GM19240 (cell line): ENCODE results near the gene GPR139.

Experiments used
- DNase-seq: peaks from one replicate; pipeline ENCODE4 v3.0.0; 2011; ENCODE audit warnings: low spot score; ENCODE audit not compliant: insufficient read length

GPR139 gene

DNA sequence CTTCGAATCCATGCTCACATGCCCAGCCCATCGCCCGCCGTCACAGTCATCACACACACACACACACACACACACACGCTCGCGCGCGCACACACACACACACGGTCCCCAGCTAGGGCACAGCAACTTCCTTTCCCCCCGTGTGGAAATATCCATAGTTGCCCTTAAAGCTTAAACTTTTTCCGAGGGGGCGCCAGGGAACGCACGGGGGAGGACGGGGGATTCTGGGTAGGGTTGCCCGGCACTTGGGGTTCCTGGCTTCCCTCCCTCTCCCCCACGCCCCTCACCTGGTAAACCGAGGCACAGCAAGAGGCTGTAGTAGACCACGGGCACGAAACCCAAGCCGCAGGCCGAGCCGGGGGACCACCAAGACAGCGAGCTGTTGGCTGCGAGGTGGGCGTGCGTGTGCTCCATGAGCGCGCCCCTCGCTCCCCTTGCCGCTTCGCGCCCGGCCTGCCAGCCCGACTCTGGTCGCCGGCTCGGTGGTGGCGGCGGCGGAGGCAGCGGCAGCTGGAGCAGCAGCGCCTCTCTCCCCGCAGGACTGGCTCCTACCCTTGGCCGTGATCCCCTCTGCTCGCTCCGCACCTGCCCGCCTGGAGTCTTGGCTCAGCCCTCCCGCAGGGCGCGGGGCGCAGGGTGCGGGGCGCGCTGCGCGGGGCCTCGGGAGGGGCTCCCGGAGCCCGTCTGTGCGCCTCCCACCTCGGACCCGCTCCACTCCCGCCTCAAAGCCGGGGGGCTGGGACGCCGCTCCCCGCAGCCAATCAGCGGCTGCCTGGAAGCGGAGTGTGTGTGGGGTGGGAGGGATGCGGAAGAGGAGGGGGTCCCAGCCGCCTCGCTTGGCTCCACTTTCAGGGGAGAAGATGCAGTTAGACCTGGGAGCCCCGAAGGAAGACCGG lies at the start of gene GPR139:
Gene GPR139, minus strand, starts transcription at position 688 of the 896 bp plus-strand sequence. Its CDS starts 274 bp downstream, at position 414.
- DNase-seq = no peak

DNA sequence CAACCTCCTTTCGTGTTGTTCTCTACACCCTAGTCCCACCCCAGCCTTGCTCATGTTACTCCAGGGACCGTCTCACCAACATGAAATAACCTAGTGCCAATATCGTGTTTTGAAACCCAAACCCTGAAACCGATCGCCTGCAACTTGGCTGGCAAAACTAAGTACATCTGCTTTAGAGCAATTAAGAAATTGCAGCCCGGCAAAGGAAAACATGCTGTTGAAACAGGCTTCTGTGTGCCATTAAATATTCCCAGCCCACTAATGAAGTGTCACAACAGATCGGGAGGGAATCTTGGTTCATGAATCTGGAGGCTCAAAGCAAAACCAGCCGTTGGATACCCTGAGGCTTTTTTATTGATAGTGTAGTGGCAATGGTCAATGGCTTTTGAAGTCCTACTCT lies 48.3 kb upstream of the GPR139 start:
- DNase-seq = no peak

GRCh38 chr16:20114356-20114755 lies 40.7 kb upstream of the GPR139 start:
- DNase-seq = no peak

DNA sequence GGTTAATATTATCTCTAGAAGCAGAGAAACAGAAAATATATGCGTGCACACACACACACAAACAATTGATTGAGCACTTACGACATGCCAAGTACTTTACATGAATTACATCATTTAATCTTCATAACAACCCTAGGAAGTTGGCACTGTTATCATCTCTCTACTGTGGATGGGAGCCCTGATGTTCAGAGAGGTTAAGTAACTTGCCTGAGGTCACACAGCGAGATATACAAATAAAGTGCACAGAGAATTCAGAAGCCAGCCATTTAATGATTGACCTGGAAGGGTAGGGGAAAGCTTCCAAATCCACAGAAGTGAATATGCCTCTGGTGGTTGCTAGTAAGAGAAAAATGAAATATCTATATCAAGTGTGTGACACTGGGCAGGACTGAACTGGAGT lies 37.5 kb upstream of the GPR139 start:
- no peak for DNase-seq

DNA sequence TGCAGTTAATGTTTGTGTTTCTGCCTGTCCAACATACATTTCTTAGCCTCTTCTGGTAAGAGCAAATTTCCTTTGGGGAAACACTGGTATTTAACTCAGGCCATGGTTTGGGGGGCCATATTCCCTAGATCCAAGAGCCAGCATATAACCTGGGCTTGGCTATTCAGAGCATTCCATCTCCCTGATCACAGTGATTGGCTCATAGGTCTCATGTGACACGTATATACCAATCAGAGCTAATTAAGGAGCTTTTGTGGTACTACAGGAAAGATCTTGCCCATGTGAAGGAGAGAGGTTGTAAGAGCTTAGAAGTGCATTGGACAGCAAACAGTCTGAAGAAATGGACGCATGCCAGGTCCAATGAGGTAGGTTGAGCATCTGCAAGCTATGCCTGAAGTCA lies 33.4 kb upstream of the GPR139 start:
- no peak for DNase-seq

DNA sequence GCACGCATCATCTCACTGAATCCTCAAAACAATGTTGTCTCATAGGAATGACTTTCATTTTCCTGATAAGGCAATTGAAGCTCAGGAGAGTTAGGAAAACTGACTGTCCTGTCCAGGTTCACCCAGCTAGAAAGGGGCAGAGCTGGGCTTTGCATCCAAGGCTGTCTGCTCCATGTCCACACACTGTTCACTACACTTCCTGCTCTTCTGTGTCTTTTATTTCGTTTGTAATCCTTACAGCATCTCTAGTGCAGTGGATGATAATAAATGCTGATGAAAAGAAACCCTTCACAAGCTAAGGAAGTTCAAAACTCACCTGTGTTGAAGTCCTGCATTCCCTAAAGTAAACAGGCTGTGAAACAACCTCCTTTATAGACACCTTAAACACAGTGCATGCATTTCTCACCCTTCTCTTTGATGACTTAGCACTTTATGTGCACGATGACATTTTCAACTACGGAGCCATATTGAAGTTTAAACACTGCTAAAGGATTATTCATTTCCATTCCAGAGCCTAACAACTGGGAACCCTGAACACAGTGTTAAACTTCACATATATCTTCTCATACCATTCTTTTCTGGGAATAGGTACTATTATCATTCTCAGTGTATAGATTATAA lies 31.0 kb upstream of the GPR139 start:
- DNase-seq = no peak

GRCh38 chr16:20102521-20102920 lies 28.8 kb upstream of the GPR139 start:
- DNase-seq = no peak

DNA sequence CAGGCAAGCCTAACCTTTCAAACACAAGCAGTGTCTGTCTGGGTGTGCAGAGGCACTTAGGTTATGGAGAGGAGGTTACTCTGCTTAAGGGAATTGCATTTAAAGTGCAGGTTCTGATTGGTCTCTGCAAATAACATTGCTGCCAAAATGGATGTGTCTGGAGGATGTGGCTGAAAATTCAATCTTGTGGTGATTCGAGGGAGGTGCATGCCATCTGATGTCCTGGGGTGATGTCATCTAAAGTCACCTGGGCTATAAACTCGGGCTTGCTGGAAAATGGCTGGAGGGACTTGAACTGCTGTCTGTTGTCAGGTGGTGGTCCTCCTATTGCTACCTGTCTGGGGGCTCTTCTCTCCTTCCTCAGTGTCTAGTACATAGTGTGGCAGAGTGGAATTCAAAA lies 28.3 kb upstream of the GPR139 start:
- DNase-seq = no peak

- no peak for DNase-seq
Observed at GRCh38 chr16:20099375-20099774, 25.7 kb upstream of the GPR139 start.

DNA sequence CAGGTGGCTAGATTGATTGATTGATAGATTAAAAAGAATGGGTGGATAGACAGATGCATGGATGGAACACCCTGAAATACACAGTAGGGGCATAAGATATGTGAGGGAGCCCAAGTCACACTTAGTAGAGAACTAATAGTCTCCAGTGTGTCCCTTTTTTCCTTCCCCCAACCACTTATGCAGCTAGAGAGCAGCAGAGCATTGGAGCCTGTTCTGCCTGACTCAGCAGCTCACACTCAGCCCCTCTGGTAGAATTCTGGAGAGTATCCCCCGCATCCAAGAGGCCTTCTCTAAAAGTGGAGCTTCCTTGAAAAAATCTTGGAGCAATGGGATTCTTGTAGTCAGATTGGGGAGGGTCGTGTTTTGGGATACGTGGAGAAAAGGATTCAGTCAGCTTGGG lies 20.5 kb upstream of the GPR139 start:
- no peak for DNase-seq

DNA sequence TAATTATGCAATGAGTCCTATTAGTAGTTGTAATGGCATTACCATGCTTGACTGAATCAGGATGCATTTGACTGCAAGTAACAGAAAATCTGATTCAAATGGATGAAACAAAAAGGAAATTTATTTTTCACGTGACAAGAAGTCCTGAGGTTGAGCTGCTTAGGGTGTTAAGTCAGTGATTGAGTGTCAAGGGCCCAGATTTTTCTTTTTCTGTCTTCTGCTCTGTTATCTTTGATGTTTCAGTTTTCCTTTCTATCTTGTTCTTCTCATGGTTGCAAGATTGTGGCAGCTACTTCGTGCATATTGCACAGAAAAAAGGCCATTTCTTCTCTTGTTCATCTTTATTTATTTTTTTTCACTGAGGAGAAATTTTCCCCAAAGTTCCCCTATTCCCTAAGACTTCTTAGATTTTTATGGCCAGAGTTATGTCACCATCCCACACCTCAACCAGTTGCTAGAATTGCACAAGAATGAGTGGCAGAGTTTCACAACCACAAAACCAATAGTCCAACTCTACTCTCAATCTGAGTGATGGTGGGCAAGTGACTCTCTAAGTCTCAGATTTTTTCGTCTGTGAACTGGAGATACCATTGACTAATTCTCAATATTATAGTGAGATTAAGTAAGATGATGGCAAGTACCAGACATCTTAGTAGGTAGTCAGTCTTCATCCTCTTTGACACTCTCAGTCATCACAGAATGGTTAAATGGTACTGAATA lies 15.7 kb upstream of the GPR139 start:
- no peak for DNase-seq

- DNase-seq = no peak
Observed at GRCh38 chr16:20084624-20085226, 11.0 kb upstream of the GPR139 start.

GRCh38 chr16:20079106-20079505 lies 5.4 kb upstream of the GPR139 start:
- DNase-seq = no peak

DNA sequence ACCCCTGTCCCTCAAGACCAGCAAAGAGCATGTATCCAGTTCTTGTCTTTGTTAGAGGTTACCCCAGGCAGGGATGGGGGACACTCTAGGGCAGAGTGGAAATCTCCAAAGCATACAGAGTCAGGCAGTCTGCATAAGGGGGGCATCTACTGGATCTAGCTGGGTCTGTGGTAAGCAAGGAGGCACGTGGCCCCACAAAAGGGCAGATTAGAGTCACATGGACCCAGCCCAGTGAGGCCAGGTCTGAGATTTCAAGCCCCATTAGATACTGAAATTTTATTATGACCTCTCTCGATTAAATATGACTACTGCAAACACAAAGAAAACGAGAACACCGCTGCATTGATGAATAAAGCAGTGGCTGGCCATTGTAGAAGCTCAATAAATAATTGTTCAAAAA lies 1.6 kb upstream of the GPR139 start:
- no peak for DNase-seq

GRCh38 chr16:20074099-20074991 lies 655 bp upstream of the GPR139 start:
- DNase-seq = no peak

GRCh38 chr16:20072874-20073202 lies 852 bp downstream of the GPR139 start:
- DNase-seq = no peak

GRCh38 chr16:20072146-20072873 lies 1.4 kb downstream of the GPR139 start:
- DNase-seq = no peak

- no peak for DNase-seq
Observed at GRCh38 chr16:20064931-20065330, 8.8 kb downstream of the GPR139 start.

GRCh38 chr16:20064520-20064919 lies 9.2 kb downstream of the GPR139 start:
- no peak for DNase-seq

GRCh38 chr16:20061132-20061531 lies 12.6 kb downstream of the GPR139 start:
- no peak for DNase-seq
